A549 (cell line): ENCODE data around the gene ZFPM1. TPM values are rescaled to one million over a fixed set of nuclear protein-coding genes. Genes with fewer than 3 reads are reported as not detected.

ENCODE experiments used
- ATAC-seq, 2 experiments: fragments of 200-7000 bp in 1 of 2; fragments of >200 bp in 1 of 2; cut with Nextera tagmentation in 1 of 2; cut with Tn5 transposase in 1 of 2; 3 replicates each; pipeline versions ENCODE4 v1.8.0 to v1.9.1; 2018 to 2020; ENCODE audit warnings: mild to moderate bottlenecking in 1 of 2, moderate library complexity in 1 of 2
- CTCF ChIA-PET: fragments of 300-600 bp; sonication (Branson Sonifier 250); formaldehyde crosslinking; extraction: SDS; loops from one replicate; lab custom pipeline; 2021; ENCODE audit warnings: antibody characterized with exemption, inconsistent platforms; lab: Yijun Ruan, JAX
- POLR2A ChIA-PET: fragments of 350-600 bp; formaldehyde crosslinking; extraction: SDS; loops from one replicate; lab custom pipeline; 2021; ENCODE audit warnings: antibody characterized with exemption, inconsistent platforms; lab: Yijun Ruan, JAX
- DNase-seq, 2 experiments: peaks; one replicate each; pipeline versions ENCODE4 v3.0.0 to v3.0.0-alpha.2; 2011 to 2016; ENCODE audit warnings: low read depth in 1 of 2, low spot score in 1 of 2
- FAIRE-seq: peaks from 2 replicates; lab custom pipeline; 2011; peaks lifted over from hg19 to GRCh38; lab: Jason Lieb, UNC
- H3K27ac ChIP-seq, 2 experiments: fragments of >200 bp; sonication (Bioruptor Twin); formaldehyde crosslinking; 3 replicates each; pipeline ENCODE4 v1.5.1; 2016 to 2017
- H3K4me1 ChIP-seq: fragments of >200 bp; sonication (Bioruptor Twin); formaldehyde crosslinking; 3 replicates; pipeline ENCODE4 v1.6.1; 2016
- H3K4me2 ChIP-seq: fragments of >200 bp; sonication (Bioruptor Twin); formaldehyde crosslinking; 3 replicates; pipeline ENCODE4 v1.6.1; 2016
- H3K4me3 ChIP-seq: fragments of >200 bp; sonication (Bioruptor Twin); formaldehyde crosslinking; 3 replicates; pipeline ENCODE4 v1.5.1; 2016
- H3K9me3 ChIP-seq: fragments of >200 bp; sonication (Bioruptor Twin); formaldehyde crosslinking; 3 replicates; pipeline ENCODE4 v1.6.1; 2016
- CBX2 ChIP-seq: fragments of 200-600 bp; sonication (generic); IDR thresholded peaks from 2 replicates; pipeline ENCODE4 v1.6.1; 2016; ENCODE audit warnings: low read depth, mild to moderate bottlenecking, borderline replicate concordance
- CEBPB ChIP-seq, 2 experiments: fragments of >200 bp in 1 of 2; sonication (Bioruptor Twin) in 1 of 2; formaldehyde crosslinking in 1 of 2; IDR thresholded peaks; 2 replicates each; pipeline ENCODE4 v1.6.1; 2012 to 2016
- CHD2 ChIP-seq: fragments of 150-350 bp; IDR thresholded peaks from 2 replicates; pipeline ENCODE4 v1.6.1; 2014; ENCODE audit warnings: low read length; ENCODE audit not compliant: partially characterized antibody
- CHD4 ChIP-seq: fragments of 200-600 bp; sonication (generic); IDR thresholded peaks from 2 replicates; pipeline ENCODE4 v1.6.1; 2016; ENCODE audit warnings: antibody characterized with exemption, mild to moderate bottlenecking, borderline replicate concordance
- CTCF ChIP-seq: fragments of >200 bp; sonication (Bioruptor Twin); formaldehyde crosslinking; IDR thresholded peaks from 3 replicates; pipeline ENCODE4 v1.5.1; 2016
- EHMT2 ChIP-seq: fragments of 200-600 bp; sonication (generic); IDR thresholded peaks from 2 replicates; pipeline ENCODE4 v1.6.1; 2016; ENCODE audit warnings: antibody characterized with exemption, low read depth, mild to moderate bottlenecking, moderate library complexity
- ESRRA ChIP-seq: fragments of 150-350 bp; IDR thresholded peaks from 2 replicates; pipeline ENCODE4 v1.6.1; 2014; ENCODE audit warnings: mild to moderate bottlenecking, low read length, borderline replicate concordance
- FOSB ChIP-seq: fragments of 250-450 bp; sonication (Bioruptor Pico); IDR thresholded peaks from 2 replicates; pipeline ENCODE4 v1.5.0; 2020; ENCODE audit warnings: mild to moderate bottlenecking, moderate library complexity
- FOSL2 ChIP-seq, 2 experiments: fragments of 450-650 bp in 1 of 2; fragments of >200 bp in 1 of 2; sonication (Bioruptor Twin) in 1 of 2; formaldehyde crosslinking; IDR thresholded peaks; 2 replicates each; pipeline versions ENCODE4 v1.5.0 to v1.6.1; 2016 to 2020; ENCODE audit warnings: mild to moderate bottlenecking in 1 of 2, moderate library complexity in 1 of 2
- GATA3 ChIP-seq: IDR thresholded peaks from 2 replicates; pipeline ENCODE4 v1.6.1; 2012; ENCODE audit warnings: borderline replicate concordance
- HES2 ChIP-seq: fragments of >200 bp; sonication (Bioruptor Twin); formaldehyde crosslinking; IDR thresholded peaks from 2 replicates; pipeline ENCODE4 v1.6.1; 2016
- HOXA7 ChIP-seq: fragments of 250-450 bp; sonication (Bioruptor Pico); IDR thresholded peaks from 2 replicates; pipeline ENCODE4 v1.5.0; 2020; ENCODE audit warnings: mild to moderate bottlenecking, moderate library complexity
- HOXB5 ChIP-seq: fragments of 250-450 bp; sonication (Bioruptor Pico); IDR thresholded peaks from 2 replicates; pipeline ENCODE4 v1.5.0; 2020; ENCODE audit warnings: mild to moderate bottlenecking, moderate library complexity
- KDM5A ChIP-seq: fragments of 200-600 bp; sonication (generic); IDR thresholded peaks from 2 replicates; pipeline ENCODE4 v1.6.1; 2016; ENCODE audit warnings: antibody characterized with exemption, mild to moderate bottlenecking
- MAFK ChIP-seq: fragments of 450-650 bp; IDR thresholded peaks from 2 replicates; pipeline ENCODE4 v1.6.1; 2014; ENCODE audit not compliant: partially characterized antibody
- NPAS2 ChIP-seq: fragments of 250-450 bp; sonication (Bioruptor Pico); IDR thresholded peaks from 2 replicates; pipeline ENCODE4 v1.8.0; 2022; ENCODE audit warnings: mild to moderate bottlenecking, moderate library complexity, borderline replicate concordance
- POLR2A ChIP-seq: IDR thresholded peaks from 2 replicates; pipeline ENCODE4 v1.6.1; 2012; ENCODE audit warnings: mild to moderate bottlenecking, low read length
- POLR2AphosphoS2 ChIP-seq: conservative IDR thresholded peaks from 2 replicates; pipeline ENCODE4 v1.6.1; 2012; ENCODE audit warnings: low read length, improper control_type of control experiment, inconsistent platforms
- RARB ChIP-seq: fragments of 250-450 bp; sonication (Bioruptor Pico); IDR thresholded peaks from 2 replicates; pipeline ENCODE4 v1.8.0; 2021; ENCODE audit warnings: mild to moderate bottlenecking, moderate library complexity
- RNF2 ChIP-seq: fragments of 200-600 bp; sonication (generic); IDR thresholded peaks from 2 replicates; pipeline ENCODE4 v1.6.1; 2016; ENCODE audit warnings: low read depth, mild to moderate bottlenecking, antibody characterized with exemption, moderate library complexity, borderline replicate concordance
- TFCP2L1 ChIP-seq: fragments of 250-450 bp; sonication (Bioruptor Pico); IDR thresholded peaks from 2 replicates; pipeline ENCODE4 v1.5.0; 2021; ENCODE audit warnings: mild to moderate bottlenecking
- ZNF302 ChIP-seq: fragments of 250-450 bp; sonication (Bioruptor Pico); IDR thresholded peaks from 2 replicates; pipeline ENCODE4 v1.9.0; 2021; ENCODE audit warnings: inconsistent platforms, mild to moderate bottlenecking, moderate library complexity
- ZSCAN20 ChIP-seq: fragments of 250-450 bp; sonication (Bioruptor Pico); IDR thresholded peaks from 2 replicates; pipeline ENCODE4 v1.8.0; 2022; ENCODE audit warnings: mild to moderate bottlenecking, moderate library complexity
- WGBS: methylation state at CpG from one replicate; pipeline ENCODE4 v1.1.6; 2017; ENCODE audit errors: missing lambda C conversion rate; 5-methylcytosine and 5-hydroxymethylcytosine counted together
- polyA plus RNA-seq, 4 experiments: library from polyadenylated mRNA; depleted of rRNA in 3 of 4; stranded (reverse); fragments of >200 nt; fragmentation: RNase III in 1 of 4; extraction: RNeasy Plus Mini Kit Qiagen cat#74134 plus additional on column Dnase treatment in 1 of 4; gene quantifications; 2 replicates in 3 of 4; 3 replicates in 1 of 4; pipeline ENCODE4 v1.2.3, GENCODE V29; 2011 to 2017

Gene ZFPM1
- polyA plus RNA-seq, 2 of the 4 experiments (the other 2 are of a cell fraction), result 0.36 to 2.5 TPM

- Histone ChIP-seq H3K9me3 (no peaks in the 10 kb centered on the region), H3K4me3 (no peak overlapping the region), H3K4me1 (peaks cover 9% of the 10 kb centered on the region; the same call in 2 of the 3 replicates), H3K27ac (no peak overlapping the region), H3K4me2 (no peak overlapping the region)
- FAIRE-seq (no peak), ATAC-seq (no peak), DNase-seq (no peak)
- TF ChIP-seq KDM5A (no peak), POLR2A (no peak), CTCF (no peak), ZNF302 (CRISPR knock-in tag) (no peak), RNF2 (no peak), ESRRA (no peak), FOSB (CRISPR knock-in tag) (no peak), RARB (CRISPR knock-in tag) (no peak), ZSCAN20 (CRISPR knock-in tag) (no peak), MAFK (no peak)
- ChIA-PET POLR2A (no interaction called here), CTCF (interaction anchor here (1.1 to 1.2 kb wide), 2 partner anchors 17 to 60 kb away, joined by 3 read pairs; no protein-coding TSS in a partner anchor)
- WGBS, result 86% methylated on average over 4 of the region's 12 CpGs
Observed at GRCh38 chr16:88509749-88510069, 56.6 kb downstream of the ZFPM1 start.

GRCh38 chr16:88510091-88510994 lies 57.3 kb downstream of the ZFPM1 start:
- no peak for FAIRE-seq
- no peak overlapping the region for H3K4me3 ChIP-seq
- WGBS, result 79% methylated on average over 22 of the region's 26 CpGs

GRCh38 chr16:88511060-88511459 lies 58.0 kb downstream of the ZFPM1 start:
- ChIA-PET CTCF (interaction anchor here (0.9 to 1.1 kb wide), 3 partner anchors 55 to 73 kb away, joined by 3 to 4 read pairs (median 3); no protein-coding TSS in a partner anchor), POLR2A (no interaction called here)
- DNase-seq (no peak), ATAC-seq (no peak), FAIRE-seq (no peak)
- no peak overlapping the region for H3K4me2 ChIP-seq
- no peak overlapping the region for H3K27ac ChIP-seq
- no peak overlapping the region for H3K4me3 ChIP-seq
- TF ChIP-seq TFCP2L1 (CRISPR knock-in tag) (no peak), HES2 (no peak), EHMT2 (no peak), ZNF302 (CRISPR knock-in tag) (no peak), FOSL2 (IDR thresholded peaks at IDR 0.05) (no peak), FOSL2 (CRISPR knock-in tag; IDR thresholded peaks at IDR 0.05) (no peak), RNF2 (no peak), CHD2 (no peak), CEBPB (IDR thresholded peaks at IDR 0.05) (no peak), HOXB5 (CRISPR knock-in tag) (no peak), CHD4 (no peak), CBX2 (no peak), KDM5A (no peak), GATA3 (no peak), RARB (CRISPR knock-in tag) (no peak), NPAS2 (CRISPR knock-in tag) (no peak)
- H3K4me1 ChIP-seq, result peaks cover 4% of the 10 kb centered on the region; the same call in 1 of the 3 replicates
- WGBS, result 83% methylated on average over 1 of the region's 7 CpGs
- H3K9me3 ChIP-seq, result no peaks in the 10 kb centered on the region

More at GRCh38 chr16:88510091-88510994, 57.3 kb downstream of the ZFPM1 start:
- no peak for TF ChIP-seq ZSCAN20 (CRISPR knock-in tag)
- no peak for TF ChIP-seq POLR2AphosphoS2
- TF ChIP-seq CHD2, result no peak
- TF ChIP-seq HOXA7, result no peak
- no peak for TF ChIP-seq EHMT2
- no peak for TF ChIP-seq POLR2A
- CTCF ChIA-PET, result interaction anchor here (1.0 to 1.2 kb wide), 3 partner anchors 16 to 61 kb away, joined by 3 to 4 read pairs (median 3); no protein-coding TSS in a partner anchor
- Histone ChIP-seq H3K9me3 (no peaks in the 10 kb centered on the region), H3K4me1 (peaks cover 5% of the 10 kb centered on the region; the same call in 2 of the 3 replicates), H3K27ac (no peak overlapping the region), H3K4me2 (no peak overlapping the region)
- ATAC-seq (no peak), DNase-seq (no peak)
- POLR2A ChIA-PET, result no interaction called here
